Fibroblast of the aortic adventitia (primary cell): ENCODE results near the gene RPL23. TPM values are rescaled to one million over a fixed set of nuclear protein-coding genes. Genes with fewer than 3 reads are reported as not detected.

ENCODE experiments used
- DNase-seq: peaks from one replicate; pipeline ENCODE4 v3.0.0-alpha.2; 2010; ENCODE audit warnings: low read depth
- H3K4me3 ChIP-seq: 2 replicates; pipeline ENCODE4 v1.5.1; 2011; ENCODE audit warnings: low read depth, mild to moderate bottlenecking, control low read depth, low read length, moderate library complexity
- small RNA-seq: library from RNA; depleted of rRNA; stranded (forward); fragments of <200 nt; gene quantifications from one replicate; pipeline ENCODE3, GENCODE V24; 2012
- total RNA-seq: library from RNA; depleted of rRNA; stranded (reverse); fragments of >200 nt; gene quantifications from 2 replicates; pipeline ENCODE4 v1.2.3, GENCODE V29; 2012; ENCODE audit warnings: low replicate concordance
- TF ChIP-seq, protein P1 (sequence below): IDR thresholded peaks from 2 replicates; pipeline ENCODE4 v1.5.1; 2011; ENCODE audit warnings: mild to moderate bottlenecking, low read length, control low read depth, inconsistent platforms; ENCODE audit not compliant: insufficient read depth

RPL23 gene
- total RNA-seq, 1 donor, result 2,401 TPM

DNA sequence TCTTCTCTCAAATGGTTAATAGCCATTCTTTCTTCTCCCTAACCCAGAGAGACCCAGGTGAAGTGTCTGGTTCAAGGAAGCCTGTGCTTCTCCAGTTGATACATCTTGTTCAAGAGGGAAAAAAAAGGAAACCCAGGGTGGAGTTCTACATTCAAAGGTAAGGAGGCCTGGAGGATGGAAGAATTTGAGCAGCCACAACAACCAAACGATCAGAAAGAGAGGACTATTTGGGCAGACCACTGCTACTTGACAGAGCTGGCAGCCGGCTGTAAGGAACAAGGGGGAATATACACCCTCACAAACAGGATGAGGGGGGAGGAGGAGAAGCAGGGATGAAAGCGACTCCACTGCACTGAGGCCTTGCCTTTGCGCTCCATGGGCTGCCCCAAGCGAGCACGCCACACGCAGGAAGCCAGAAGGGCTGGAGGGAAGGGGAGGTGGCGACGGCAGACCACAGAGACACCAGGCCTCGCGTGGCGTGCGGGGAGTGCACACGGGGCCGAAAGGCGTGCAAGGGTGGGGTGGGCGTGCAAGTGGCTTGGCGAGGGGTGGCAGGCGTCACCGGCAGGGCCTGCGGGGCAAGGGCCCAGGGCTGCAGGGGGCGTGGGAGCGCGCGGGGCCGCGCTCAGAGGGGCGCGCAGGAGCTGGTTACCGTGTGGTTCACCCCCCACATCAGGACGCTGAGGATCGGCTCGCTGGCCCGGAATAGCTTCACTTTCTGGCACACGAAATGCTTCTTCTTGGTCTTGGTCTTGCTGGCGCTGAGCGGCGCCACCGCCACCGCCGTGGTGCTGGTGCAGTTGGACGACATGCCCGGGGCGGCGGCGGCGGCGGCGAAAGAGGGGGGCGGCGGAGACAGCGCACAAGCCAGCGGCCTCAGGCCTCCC, 54.7 kb downstream of the RPL23 start:
- DNase-seq, result peak; percentile 42
- TF ChIP-seq, protein P1, sequence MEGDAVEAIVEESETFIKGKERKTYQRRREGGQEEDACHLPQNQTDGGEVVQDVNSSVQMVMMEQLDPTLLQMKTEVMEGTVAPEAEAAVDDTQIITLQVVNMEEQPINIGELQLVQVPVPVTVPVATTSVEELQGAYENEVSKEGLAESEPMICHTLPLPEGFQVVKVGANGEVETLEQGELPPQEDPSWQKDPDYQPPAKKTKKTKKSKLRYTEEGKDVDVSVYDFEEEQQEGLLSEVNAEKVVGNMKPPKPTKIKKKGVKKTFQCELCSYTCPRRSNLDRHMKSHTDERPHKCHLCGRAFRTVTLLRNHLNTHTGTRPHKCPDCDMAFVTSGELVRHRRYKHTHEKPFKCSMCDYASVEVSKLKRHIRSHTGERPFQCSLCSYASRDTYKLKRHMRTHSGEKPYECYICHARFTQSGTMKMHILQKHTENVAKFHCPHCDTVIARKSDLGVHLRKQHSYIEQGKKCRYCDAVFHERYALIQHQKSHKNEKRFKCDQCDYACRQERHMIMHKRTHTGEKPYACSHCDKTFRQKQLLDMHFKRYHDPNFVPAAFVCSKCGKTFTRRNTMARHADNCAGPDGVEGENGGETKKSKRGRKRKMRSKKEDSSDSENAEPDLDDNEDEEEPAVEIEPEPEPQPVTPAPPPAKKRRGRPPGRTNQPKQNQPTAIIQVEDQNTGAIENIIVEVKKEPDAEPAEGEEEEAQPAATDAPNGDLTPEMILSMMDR, result no peak

More for the DNA sequence above, 54.7 kb downstream of the RPL23 start:
- peak overlapping the region; percentile 91 for H3K4me3 ChIP-seq

Small RNAs within 50 kb of the gene (small RNA-seq; reads per million reads assigned to genes)
- gene MIR4727 (not detected), gene SNORA21 (not detected), gene SNORA21B (not detected)

Other genes starting within 250 kb of the RPL23 start
- not detected in 2 replicates for gene SRCIN1, start 247.8 kb downstream of the RPL23 start, total RNA-seq
- gene EPOP, start 178.8 kb downstream of the RPL23 start, total RNA-seq, result 0.99 and 5.0 TPM in 2 replicates
- gene MLLT6, start 148.4 kb downstream of the RPL23 start, total RNA-seq, result 19.1 and 38.7 TPM in 2 replicates
- 3.4 and 6.5 TPM in 2 replicates for gene CISD3, start 123.4 kb downstream of the RPL23 start, total RNA-seq
- 2.9 and 4.8 TPM in 2 replicates for gene PCGF2, start 105.4 kb downstream of the RPL23 start, total RNA-seq
- gene PSMB3, start 101.0 kb downstream of the RPL23 start, total RNA-seq, result 78.7 and 293 TPM in 2 replicates
- gene PIP4K2B, start 54.2 kb downstream of the RPL23 start, total RNA-seq, result 25.2 and 56.8 TPM in 2 replicates
- gene CWC25, start 28.4 kb downstream of the RPL23 start, total RNA-seq, result 10.4 and 27.8 TPM in 2 replicates
- gene LASP1, start 16.3 kb upstream of the RPL23 start, total RNA-seq, result 65.6 and 174 TPM in 2 replicates
- under 0.01 TPM in 1 of 2 replicates, not detected in the other for gene FBXO47, start 113.7 kb upstream of the RPL23 start, total RNA-seq